ENCODE data around the gene WFS1. TPM values are rescaled to one million over a fixed set of nuclear protein-coding genes. Genes with fewer than 3 reads are reported as not detected.

The WFS1 gene
- total and polyA plus RNA-seq, 2 donors (not counting 3 experiments of a cell fraction or from before 2014, with no cell fraction given), result 48.2 to 70.0 TPM

DNA sequence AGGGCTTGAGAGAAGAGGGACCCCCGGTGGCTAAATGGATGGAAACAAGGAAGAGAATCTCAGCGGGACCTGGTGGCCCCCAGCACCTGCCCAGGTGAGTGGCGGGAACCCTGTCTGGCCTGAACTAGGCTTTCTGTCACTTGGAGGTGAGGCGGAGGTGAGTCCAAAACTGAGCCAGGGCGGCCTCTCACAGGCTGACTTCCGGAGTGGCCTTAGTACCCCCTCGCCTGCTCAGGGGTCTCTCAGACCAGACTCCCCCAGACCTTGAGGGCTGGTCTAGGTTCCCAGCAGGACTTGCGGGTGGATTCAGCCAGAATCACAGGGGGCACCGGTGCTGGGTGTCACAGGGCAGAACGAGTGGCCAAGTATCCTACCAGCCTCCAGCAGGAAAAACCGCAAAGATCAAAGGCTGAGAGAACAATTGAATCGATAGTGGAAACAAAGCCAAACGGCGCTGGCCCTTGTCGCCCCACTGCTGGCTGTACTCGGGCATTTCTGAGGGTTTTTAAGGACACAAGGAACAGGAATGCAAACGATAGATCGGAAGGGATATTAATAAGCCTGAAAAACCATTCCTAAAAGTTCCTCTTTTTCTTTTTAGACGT, 67.8 kb downstream of the WFS1 start:
- Histone ChIP-seq H3K9ac (replicated peaks; ENCODE audit: extremely low read depth, insufficient read depth, low read length) (no peak overlapping the region), H3K9me1 (replicated peaks; ENCODE audit: control insufficient read depth, extremely low read depth, insufficient read depth, low read length) (no peaks in the 10 kb centered on the region), H3K79me2 (ENCODE audit: control insufficient read depth, insufficient read depth, low read length) (no peaks in the 10 kb centered on the region), H3K9me3 (replicated peaks; ENCODE audit: control insufficient read depth, insufficient read depth, low read length) (no peaks in the 10 kb centered on the region), H4K20me1 (replicated peaks; ENCODE audit: control insufficient read depth, extremely low read depth, insufficient read depth, low read length) (no peaks in the 10 kb centered on the region), H3K27me3 (ENCODE audit: control insufficient read depth in 2 of 2, insufficient read depth in 2 of 2, low read length in 2 of 2) (peaks cover 3% of the 10 kb centered on the region in 2 experiments), H3K4me2 (ENCODE audit: insufficient read depth, low read length) (no peak overlapping the region), H2AFZ (ENCODE audit: low read depth, low read length) (no peak overlapping the region), H3K36me3 (ENCODE audit: control insufficient read depth in 2 of 2, extremely low read depth in 1 of 2, insufficient read depth in 2 of 2, low read length in 2 of 2) (no peaks in the 10 kb centered on the region), H3K4me1 (ENCODE audit: control insufficient read depth, extremely low read depth, insufficient read depth, low read length) (no peaks in the 10 kb centered on the region), H3K27ac (ENCODE audit: insufficient read depth, low read depth, low read length) (no peak overlapping the region), H3K4me3 (replicated peaks in 1 of 3; ENCODE audit: insufficient read depth in 1 of 3, low read depth in 1 of 3, low read length in 3 of 3) (no peak overlapping the region)
- no TSS peak for BruUV-seq (replicated peaks)
- FAIRE-seq (no peak), DNase-seq (ENCODE audit: low read depth, low spot score) (no peak)
- TF ChIP-seq POLR2AphosphoS5 (IDR thresholded peaks at IDR 0.05; ENCODE audit: insufficient read depth, low read depth, low read length) (no peak), GATA2 (IDR thresholded peaks at IDR 0.05; ENCODE audit: insufficient read depth, insufficient read length, low read depth, low read length) (no peak), FOS (IDR thresholded peaks at IDR 0.05; ENCODE audit: borderline replicate concordance, insufficient read depth, low read length) (no peak)
- POLR2A ChIA-PET, result no interaction called here
- dilution Hi-C loops (cut with MboI; ENCODE audit: extremely low pct_ligation_motif_present, low sequenced_read_pairs), result no loop called here
- intact Hi-C loops (cut with micrococcal nuclease), result no loop called here
- CTCF ChIA-PET, result no interaction called here

DNA sequence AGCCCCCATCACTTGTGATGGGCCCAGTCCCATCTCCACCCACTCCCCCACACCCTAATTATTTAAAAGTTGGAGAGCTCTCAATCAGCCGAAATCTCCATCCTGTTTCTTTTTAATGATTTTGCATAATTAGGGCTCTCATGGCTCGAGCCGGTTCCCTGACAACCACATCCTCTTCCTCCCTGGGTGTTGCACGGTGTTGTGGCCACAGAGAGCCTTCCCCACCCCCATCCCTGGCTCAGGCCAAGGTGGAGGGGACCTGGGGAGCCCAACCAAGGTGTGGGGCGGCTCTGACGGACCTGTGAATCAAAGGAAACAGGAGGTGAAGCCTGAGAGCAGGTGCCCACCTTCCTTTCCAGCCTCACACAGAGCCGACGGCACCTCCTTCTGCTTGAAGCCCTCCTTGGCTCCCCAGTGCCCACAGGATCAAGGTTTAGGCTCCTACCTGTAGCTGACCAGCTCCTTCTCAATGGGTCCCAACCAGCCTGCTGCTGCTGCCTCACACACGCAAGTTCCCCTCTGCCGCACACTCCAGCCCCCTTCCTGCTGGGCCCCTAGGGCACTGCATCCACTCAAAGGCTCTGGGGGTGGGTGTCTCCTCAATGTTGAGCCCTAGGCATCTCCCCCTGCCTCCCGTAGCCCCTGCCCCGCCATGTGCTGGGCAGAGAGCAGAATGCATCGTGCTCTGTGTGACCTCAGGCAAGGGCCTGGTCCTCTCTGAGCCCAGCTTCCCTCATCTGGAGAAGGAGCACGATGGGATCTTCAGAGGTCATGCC, 68.7 kb downstream of the WFS1 start:
- Histone ChIP-seq H4K20me1 (replicated peaks; ENCODE audit: control insufficient read depth, extremely low read depth, insufficient read depth, low read length) (no peaks in the 10 kb centered on the region), H3K4me2 (ENCODE audit: insufficient read depth, low read length) (no peak overlapping the region), H3K4me3 (replicated peaks in 1 of 3; ENCODE audit: insufficient read depth in 1 of 3, low read depth in 1 of 3, low read length in 3 of 3) (no peak overlapping the region), H3K36me3 (ENCODE audit: control insufficient read depth in 2 of 2, extremely low read depth in 1 of 2, insufficient read depth in 2 of 2, low read length in 2 of 2) (no peaks in the 10 kb centered on the region), H3K27me3 (ENCODE audit: control insufficient read depth in 2 of 2, insufficient read depth in 2 of 2, low read length in 2 of 2) (peaks cover 3% of the 10 kb centered on the region in 2 experiments), H3K9ac (replicated peaks; ENCODE audit: extremely low read depth, insufficient read depth, low read length) (no peak overlapping the region), H3K9me1 (replicated peaks; ENCODE audit: control insufficient read depth, extremely low read depth, insufficient read depth, low read length) (no peaks in the 10 kb centered on the region), H3K9me3 (replicated peaks; ENCODE audit: control insufficient read depth, insufficient read depth, low read length) (no peaks in the 10 kb centered on the region), H3K79me2 (ENCODE audit: control insufficient read depth, insufficient read depth, low read length) (no peaks in the 10 kb centered on the region), H3K27ac (ENCODE audit: insufficient read depth, low read depth, low read length) (no peak overlapping the region), H2AFZ (ENCODE audit: low read depth, low read length) (no peak overlapping the region), H3K4me1 (ENCODE audit: control insufficient read depth, extremely low read depth, insufficient read depth, low read length) (no peaks in the 10 kb centered on the region)
- no TSS peak for BruUV-seq (replicated peaks)
- ChIA-PET CTCF (interaction anchor here (5.1 kb wide), 1 partner anchor 7 kb away, joined by 24 read pairs; no protein-coding TSS in a partner anchor), POLR2A (no interaction called here)
- DNase-seq (ENCODE audit: low read depth, low spot score), result no peak
- FAIRE-seq, result no peak
- dilution Hi-C loops (cut with MboI; ENCODE audit: extremely low pct_ligation_motif_present, low sequenced_read_pairs), result no loop called here
- intact Hi-C loops (cut with micrococcal nuclease), result no loop called here
- TF ChIP-seq MYC (IDR thresholded peaks at IDR 0.05; ENCODE audit: low read depth, low read length) (no peak), GATA2 (IDR thresholded peaks at IDR 0.05; ENCODE audit: insufficient read depth, insufficient read length, low read depth, low read length) (no peak), POLR2AphosphoS5 (IDR thresholded peaks at IDR 0.05; ENCODE audit: insufficient read depth, low read depth, low read length) (no peak), POLR2A (IDR thresholded peaks at IDR 0.05; ENCODE audit: low read depth, low read length) (no peak), FOS (IDR thresholded peaks at IDR 0.05; ENCODE audit: borderline replicate concordance, insufficient read depth, low read length) (no peak), JUN (IDR thresholded peaks at IDR 0.05; ENCODE audit: borderline replicate concordance, insufficient read depth, insufficient read length, low read depth) (no peak), EZH2 (IDR thresholded peaks at IDR 0.05; ENCODE audit: borderline replicate concordance, low read depth, low read length, severe bottlenecking) (no peak)
- TF ChIP-seq, protein P1, sequence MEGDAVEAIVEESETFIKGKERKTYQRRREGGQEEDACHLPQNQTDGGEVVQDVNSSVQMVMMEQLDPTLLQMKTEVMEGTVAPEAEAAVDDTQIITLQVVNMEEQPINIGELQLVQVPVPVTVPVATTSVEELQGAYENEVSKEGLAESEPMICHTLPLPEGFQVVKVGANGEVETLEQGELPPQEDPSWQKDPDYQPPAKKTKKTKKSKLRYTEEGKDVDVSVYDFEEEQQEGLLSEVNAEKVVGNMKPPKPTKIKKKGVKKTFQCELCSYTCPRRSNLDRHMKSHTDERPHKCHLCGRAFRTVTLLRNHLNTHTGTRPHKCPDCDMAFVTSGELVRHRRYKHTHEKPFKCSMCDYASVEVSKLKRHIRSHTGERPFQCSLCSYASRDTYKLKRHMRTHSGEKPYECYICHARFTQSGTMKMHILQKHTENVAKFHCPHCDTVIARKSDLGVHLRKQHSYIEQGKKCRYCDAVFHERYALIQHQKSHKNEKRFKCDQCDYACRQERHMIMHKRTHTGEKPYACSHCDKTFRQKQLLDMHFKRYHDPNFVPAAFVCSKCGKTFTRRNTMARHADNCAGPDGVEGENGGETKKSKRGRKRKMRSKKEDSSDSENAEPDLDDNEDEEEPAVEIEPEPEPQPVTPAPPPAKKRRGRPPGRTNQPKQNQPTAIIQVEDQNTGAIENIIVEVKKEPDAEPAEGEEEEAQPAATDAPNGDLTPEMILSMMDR (IDR thresholded peaks at IDR 0.05; ENCODE audit: extremely low read depth in 1 of 2, insufficient read depth in 1 of 2, low read depth in 1 of 2, low read length in 2 of 2), result no peak
- TF ChIP-seq, protein P2, sequence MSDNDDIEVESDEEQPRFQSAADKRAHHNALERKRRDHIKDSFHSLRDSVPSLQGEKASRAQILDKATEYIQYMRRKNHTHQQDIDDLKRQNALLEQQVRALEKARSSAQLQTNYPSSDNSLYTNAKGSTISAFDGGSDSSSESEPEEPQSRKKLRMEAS (IDR thresholded peaks at IDR 0.05; ENCODE audit: insufficient read depth, insufficient read length), result no peak
